A549 (cell line): ENCODE measurements around the gene SAPCD1. TPM values are rescaled to one million over a fixed set of nuclear protein-coding genes. Genes with fewer than 3 reads are reported as not detected.
"Not testable (repeated sequence)": the region's sequence is repeated elsewhere in the genome, so short reads cannot be mapped to it uniquely, and the experiment has no call there.

Experiments
- ATAC-seq, 2 experiments: fragments of 200-7000 bp in 1 of 2; fragments of >200 bp in 1 of 2; cut with Nextera tagmentation in 1 of 2; cut with Tn5 transposase in 1 of 2; 3 replicates each; pipeline versions ENCODE4 v1.8.0 to v1.9.1; 2018 to 2020; ENCODE audit warnings: mild to moderate bottlenecking in 1 of 2, moderate library complexity in 1 of 2
- CTCF ChIA-PET: fragments of 300-600 bp; sonication (Branson Sonifier 250); formaldehyde crosslinking; extraction: SDS; loops from one replicate; lab custom pipeline; 2021; ENCODE audit warnings: antibody characterized with exemption, inconsistent platforms; lab: Yijun Ruan, JAX
- POLR2A ChIA-PET: fragments of 350-600 bp; formaldehyde crosslinking; extraction: SDS; loops from one replicate; lab custom pipeline; 2021; ENCODE audit warnings: antibody characterized with exemption, inconsistent platforms; lab: Yijun Ruan, JAX
- DNase-seq, 2 experiments: peaks; one replicate each; pipeline versions ENCODE4 v3.0.0 to v3.0.0-alpha.2; 2011 to 2016; ENCODE audit warnings: low read depth in 1 of 2, low spot score in 1 of 2
- FAIRE-seq: peaks from 2 replicates; lab custom pipeline; 2011; peaks lifted over from hg19 to GRCh38; lab: Jason Lieb, UNC
- H3K27ac ChIP-seq, 2 experiments: fragments of >200 bp; sonication (Bioruptor Twin); formaldehyde crosslinking; 3 replicates each; pipeline ENCODE4 v1.5.1; 2016 to 2017
- H3K4me1 ChIP-seq: fragments of >200 bp; sonication (Bioruptor Twin); formaldehyde crosslinking; 3 replicates; pipeline ENCODE4 v1.6.1; 2016
- H3K4me2 ChIP-seq: fragments of >200 bp; sonication (Bioruptor Twin); formaldehyde crosslinking; 3 replicates; pipeline ENCODE4 v1.6.1; 2016
- H3K4me3 ChIP-seq: fragments of >200 bp; sonication (Bioruptor Twin); formaldehyde crosslinking; 3 replicates; pipeline ENCODE4 v1.5.1; 2016
- H3K9me3 ChIP-seq: fragments of >200 bp; sonication (Bioruptor Twin); formaldehyde crosslinking; 3 replicates; pipeline ENCODE4 v1.6.1; 2016
- CHD2 ChIP-seq: fragments of 150-350 bp; IDR thresholded peaks from 2 replicates; pipeline ENCODE4 v1.6.1; 2014; ENCODE audit warnings: low read length; ENCODE audit not compliant: partially characterized antibody
- CHD4 ChIP-seq: fragments of 200-600 bp; sonication (generic); IDR thresholded peaks from 2 replicates; pipeline ENCODE4 v1.6.1; 2016; ENCODE audit warnings: antibody characterized with exemption, mild to moderate bottlenecking, borderline replicate concordance
- FOSL2 ChIP-seq, 2 experiments: fragments of 450-650 bp in 1 of 2; fragments of >200 bp in 1 of 2; sonication (Bioruptor Twin) in 1 of 2; formaldehyde crosslinking; IDR thresholded peaks; 2 replicates each; pipeline versions ENCODE4 v1.5.0 to v1.6.1; 2016 to 2020; ENCODE audit warnings: mild to moderate bottlenecking in 1 of 2, moderate library complexity in 1 of 2
- HES2 ChIP-seq: fragments of >200 bp; sonication (Bioruptor Twin); formaldehyde crosslinking; IDR thresholded peaks from 2 replicates; pipeline ENCODE4 v1.6.1; 2016
- HEYL ChIP-seq: fragments of 250-450 bp; sonication (Bioruptor Pico); IDR thresholded peaks from 2 replicates; pipeline ENCODE4 v1.8.0; 2021; ENCODE audit warnings: mild to moderate bottlenecking, moderate library complexity
- HOXB5 ChIP-seq: fragments of 250-450 bp; sonication (Bioruptor Pico); IDR thresholded peaks from 2 replicates; pipeline ENCODE4 v1.5.0; 2020; ENCODE audit warnings: mild to moderate bottlenecking, moderate library complexity
- MYC ChIP-seq: IDR thresholded peaks from 2 replicates; pipeline ENCODE4 v1.6.1; 2012; ENCODE audit warnings: mild to moderate bottlenecking, inconsistent platforms, low read length, improper control_type of control experiment, borderline replicate concordance
- POLR2AphosphoS2 ChIP-seq: conservative IDR thresholded peaks from 2 replicates; pipeline ENCODE4 v1.6.1; 2012; ENCODE audit warnings: low read length, improper control_type of control experiment, inconsistent platforms
- RAD21 ChIP-seq, 2 experiments: fragments of >200 bp in 1 of 2; sonication (Bioruptor Twin) in 1 of 2; formaldehyde crosslinking in 1 of 2; IDR thresholded peaks in 1 of 2; conservative IDR thresholded peaks in 1 of 2; 2 replicates in 1 of 2; 3 replicates in 1 of 2; pipeline ENCODE4 v1.6.1; 2012 to 2018; ENCODE audit warnings: inconsistent platforms in 1 of 2
- RCOR1 ChIP-seq: fragments of 150-350 bp; IDR thresholded peaks from 2 replicates; pipeline ENCODE4 v1.6.1; 2014; ENCODE audit warnings: antibody characterized with exemption, low read length, low read depth
- RNF2 ChIP-seq: fragments of 200-600 bp; sonication (generic); IDR thresholded peaks from 2 replicates; pipeline ENCODE4 v1.6.1; 2016; ENCODE audit warnings: low read depth, mild to moderate bottlenecking, antibody characterized with exemption, moderate library complexity, borderline replicate concordance
- ZFP36 ChIP-seq: fragments of 450-650 bp; IDR thresholded peaks from 2 replicates; pipeline ENCODE4 v1.6.1; 2014; ENCODE audit warnings: borderline replicate concordance; ENCODE audit not compliant: partially characterized antibody
- ZSCAN20 ChIP-seq: fragments of 250-450 bp; sonication (Bioruptor Pico); IDR thresholded peaks from 2 replicates; pipeline ENCODE4 v1.8.0; 2022; ENCODE audit warnings: mild to moderate bottlenecking, moderate library complexity
- WGBS: methylation state at CpG from one replicate; pipeline ENCODE4 v1.1.6; 2017; ENCODE audit errors: missing lambda C conversion rate; 5-methylcytosine and 5-hydroxymethylcytosine counted together
- polyA plus RNA-seq, 4 experiments: library from polyadenylated mRNA; depleted of rRNA in 3 of 4; stranded (reverse); fragments of >200 nt; fragmentation: RNase III in 1 of 4; extraction: RNeasy Plus Mini Kit Qiagen cat#74134 plus additional on column Dnase treatment in 1 of 4; gene quantifications; 2 replicates in 3 of 4; 3 replicates in 1 of 4; pipeline ENCODE4 v1.2.3, GENCODE V29; 2011 to 2017
- TF ChIP-seq, protein P1 (sequence below): fragments of >200 bp; sonication (Bioruptor Twin); formaldehyde crosslinking; IDR thresholded peaks from 3 replicates; pipeline ENCODE4 v1.5.1; 2016
- TF ChIP-seq, protein P2 (sequence below): IDR thresholded peaks from 2 replicates; pipeline ENCODE4 v1.6.1; 2012
- TF ChIP-seq, protein P3 (sequence below): fragments of 250-450 bp; sonication (Bioruptor Pico); IDR thresholded peaks from 2 replicates; pipeline ENCODE4 v1.5.0; 2020; ENCODE audit warnings: low read depth, mild to moderate bottlenecking, moderate library complexity
- TF ChIP-seq, protein P4 (sequence below): fragments of 200-600 bp; sonication (generic); IDR thresholded peaks from 2 replicates; pipeline ENCODE4 v1.6.1; 2016; ENCODE audit warnings: antibody characterized with exemption, mild to moderate bottlenecking, moderate library complexity

Gene SAPCD1
- polyA plus RNA-seq, 2 of the 4 experiments (the other 2 are of a cell fraction): 5.8 to 6.9 TPM

DNA sequence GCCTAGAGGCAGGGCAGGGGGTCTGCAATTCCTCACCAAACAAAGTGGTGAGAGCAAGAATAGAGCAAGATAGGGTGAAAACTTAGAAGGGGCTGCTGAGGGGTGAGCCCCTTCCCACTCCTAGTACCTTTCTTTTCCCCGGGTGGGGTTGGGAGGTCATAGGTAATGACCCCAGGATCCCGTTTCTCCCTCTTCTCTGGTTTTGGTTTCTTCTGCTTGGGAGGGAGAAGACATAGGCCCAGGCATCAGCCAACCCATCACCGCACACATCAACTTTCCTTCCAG, 29.6 kb downstream of the SAPCD1 start:
- no peak for ATAC-seq
- H3K27ac ChIP-seq: no peak overlapping the region
- DNase-seq: no peak
- no peaks in the 10 kb centered on the region for H3K9me3 ChIP-seq
- TF ChIP-seq HEYL (no peak), RNF2 (no peak), CHD4 (no peak), HOXB5 (CRISPR knock-in tag) (no peak), HES2 (no peak), RCOR1 (no peak), RAD21 (conservative IDR thresholded peaks at IDR 0.05 in 1 of 2, IDR thresholded peaks at IDR 0.05 in 1 of 2) (no peak), ZSCAN20 (CRISPR knock-in tag) (no peak), FOSL2 (IDR thresholded peaks at IDR 0.05) (no peak), FOSL2 (CRISPR knock-in tag; IDR thresholded peaks at IDR 0.05) (no peak), ZFP36 (no peak)
- TF ChIP-seq, protein P1, sequence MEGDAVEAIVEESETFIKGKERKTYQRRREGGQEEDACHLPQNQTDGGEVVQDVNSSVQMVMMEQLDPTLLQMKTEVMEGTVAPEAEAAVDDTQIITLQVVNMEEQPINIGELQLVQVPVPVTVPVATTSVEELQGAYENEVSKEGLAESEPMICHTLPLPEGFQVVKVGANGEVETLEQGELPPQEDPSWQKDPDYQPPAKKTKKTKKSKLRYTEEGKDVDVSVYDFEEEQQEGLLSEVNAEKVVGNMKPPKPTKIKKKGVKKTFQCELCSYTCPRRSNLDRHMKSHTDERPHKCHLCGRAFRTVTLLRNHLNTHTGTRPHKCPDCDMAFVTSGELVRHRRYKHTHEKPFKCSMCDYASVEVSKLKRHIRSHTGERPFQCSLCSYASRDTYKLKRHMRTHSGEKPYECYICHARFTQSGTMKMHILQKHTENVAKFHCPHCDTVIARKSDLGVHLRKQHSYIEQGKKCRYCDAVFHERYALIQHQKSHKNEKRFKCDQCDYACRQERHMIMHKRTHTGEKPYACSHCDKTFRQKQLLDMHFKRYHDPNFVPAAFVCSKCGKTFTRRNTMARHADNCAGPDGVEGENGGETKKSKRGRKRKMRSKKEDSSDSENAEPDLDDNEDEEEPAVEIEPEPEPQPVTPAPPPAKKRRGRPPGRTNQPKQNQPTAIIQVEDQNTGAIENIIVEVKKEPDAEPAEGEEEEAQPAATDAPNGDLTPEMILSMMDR: no peak
- TF ChIP-seq, protein P2, sequence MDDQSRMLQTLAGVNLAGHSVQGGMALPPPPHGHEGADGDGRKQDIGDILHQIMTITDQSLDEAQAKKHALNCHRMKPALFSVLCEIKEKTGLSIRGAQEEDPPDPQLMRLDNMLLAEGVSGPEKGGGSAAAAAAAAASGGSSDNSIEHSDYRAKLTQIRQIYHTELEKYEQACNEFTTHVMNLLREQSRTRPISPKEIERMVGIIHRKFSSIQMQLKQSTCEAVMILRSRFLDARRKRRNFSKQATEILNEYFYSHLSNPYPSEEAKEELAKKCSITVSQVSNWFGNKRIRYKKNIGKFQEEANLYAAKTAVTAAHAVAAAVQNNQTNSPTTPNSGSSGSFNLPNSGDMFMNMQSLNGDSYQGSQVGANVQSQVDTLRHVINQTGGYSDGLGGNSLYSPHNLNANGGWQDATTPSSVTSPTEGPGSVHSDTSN: no peak
- TF ChIP-seq, protein P3, sequence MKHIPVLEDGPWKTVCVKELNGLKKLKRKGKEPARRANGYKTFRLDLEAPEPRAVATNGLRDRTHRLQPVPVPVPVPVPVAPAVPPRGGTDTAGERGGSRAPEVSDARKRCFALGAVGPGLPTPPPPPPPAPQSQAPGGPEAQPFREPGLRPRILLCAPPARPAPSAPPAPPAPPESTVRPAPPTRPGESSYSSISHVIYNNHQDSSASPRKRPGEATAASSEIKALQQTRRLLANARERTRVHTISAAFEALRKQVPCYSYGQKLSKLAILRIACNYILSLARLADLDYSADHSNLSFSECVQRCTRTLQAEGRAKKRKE (CRISPR knock-in tag): no peak
- no peak overlapping the region for H3K4me2 ChIP-seq
- peaks cover 23% of the 10 kb centered on the region; the same call in 2 of the 3 replicates for H3K4me1 ChIP-seq
- CTCF ChIA-PET: interaction anchor here (1.0 to 2.8 kb wide), 11 partner anchors 11 to 73 kb away, joined by 3 to 18 read pairs (median 7); partner anchors contain the start of genes CLIC1, DDAH2 and LSM2
- H3K4me3 ChIP-seq: no peak overlapping the region
- no peak for FAIRE-seq
- POLR2A ChIA-PET: interaction anchor here (1.4 to 1.9 kb wide), 3 partner anchors 23 to 53 kb away, joined by 3 to 8 read pairs (median 6); partner anchors contain the start of genes HSPA1A, HSPA1B and HSPA1L
- 87% methylated on average over 3 of the region's 3 CpGs for WGBS

GRCh38 chr6:31792761-31793171, 30.3 kb downstream of the SAPCD1 start:
- peak overlapping the region in 1 of 2 experiments; percentile 58; a peak in 3 of 6 replicates for H3K27ac ChIP-seq
- FAIRE-seq: no peak
- CTCF ChIA-PET: interaction anchor here (1.0 to 2.8 kb wide), 4 partner anchors 8 to 22 kb away, joined by 3 to 17 read pairs (median 6); partner anchors contain the start of gene LSM2
- ATAC-seq: no peak
- H3K9me3 ChIP-seq: no peaks in the 10 kb centered on the region
- TF ChIP-seq RNF2: no peak
- TF ChIP-seq CHD2: no peak
- TF ChIP-seq, protein P4, sequence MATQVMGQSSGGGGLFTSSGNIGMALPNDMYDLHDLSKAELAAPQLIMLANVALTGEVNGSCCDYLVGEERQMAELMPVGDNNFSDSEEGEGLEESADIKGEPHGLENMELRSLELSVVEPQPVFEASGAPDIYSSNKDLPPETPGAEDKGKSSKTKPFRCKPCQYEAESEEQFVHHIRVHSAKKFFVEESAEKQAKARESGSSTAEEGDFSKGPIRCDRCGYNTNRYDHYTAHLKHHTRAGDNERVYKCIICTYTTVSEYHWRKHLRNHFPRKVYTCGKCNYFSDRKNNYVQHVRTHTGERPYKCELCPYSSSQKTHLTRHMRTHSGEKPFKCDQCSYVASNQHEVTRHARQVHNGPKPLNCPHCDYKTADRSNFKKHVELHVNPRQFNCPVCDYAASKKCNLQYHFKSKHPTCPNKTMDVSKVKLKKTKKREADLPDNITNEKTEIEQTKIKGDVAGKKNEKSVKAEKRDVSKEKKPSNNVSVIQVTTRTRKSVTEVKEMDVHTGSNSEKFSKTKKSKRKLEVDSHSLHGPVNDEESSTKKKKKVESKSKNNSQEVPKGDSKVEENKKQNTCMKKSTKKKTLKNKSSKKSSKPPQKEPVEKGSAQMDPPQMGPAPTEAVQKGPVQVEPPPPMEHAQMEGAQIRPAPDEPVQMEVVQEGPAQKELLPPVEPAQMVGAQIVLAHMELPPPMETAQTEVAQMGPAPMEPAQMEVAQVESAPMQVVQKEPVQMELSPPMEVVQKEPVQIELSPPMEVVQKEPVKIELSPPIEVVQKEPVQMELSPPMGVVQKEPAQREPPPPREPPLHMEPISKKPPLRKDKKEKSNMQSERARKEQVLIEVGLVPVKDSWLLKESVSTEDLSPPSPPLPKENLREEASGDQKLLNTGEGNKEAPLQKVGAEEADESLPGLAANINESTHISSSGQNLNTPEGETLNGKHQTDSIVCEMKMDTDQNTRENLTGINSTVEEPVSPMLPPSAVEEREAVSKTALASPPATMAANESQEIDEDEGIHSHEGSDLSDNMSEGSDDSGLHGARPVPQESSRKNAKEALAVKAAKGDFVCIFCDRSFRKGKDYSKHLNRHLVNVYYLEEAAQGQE: no peak
- no peak for TF ChIP-seq POLR2AphosphoS2
- no peak for TF ChIP-seq FOSL2 (IDR thresholded peaks at IDR 0.05)
- TF ChIP-seq FOSL2 (CRISPR knock-in tag; IDR thresholded peaks at IDR 0.05): 0 out of 2 replicates have a peak, but pooled peaks have one; percentile 5
- TF ChIP-seq MYC: no peak
- DNase-seq: peak in 1 of 2 experiments; percentile 27
- H3K4me3 ChIP-seq: no peak overlapping the region
- H3K4me1 ChIP-seq: peaks cover 23% of the 10 kb centered on the region; the same call in 2 of the 3 replicates
- WGBS: 82% methylated on average over 8 of the region's 12 CpGs
- H3K4me2 ChIP-seq: no peak overlapping the region
- POLR2A ChIA-PET: interaction anchor here (1.6 to 1.9 kb wide), 2 partner anchors 23 to 54 kb away, joined by 3 to 8 read pairs; partner anchors contain the start of genes HSPA1A and HSPA1L

DNA sequence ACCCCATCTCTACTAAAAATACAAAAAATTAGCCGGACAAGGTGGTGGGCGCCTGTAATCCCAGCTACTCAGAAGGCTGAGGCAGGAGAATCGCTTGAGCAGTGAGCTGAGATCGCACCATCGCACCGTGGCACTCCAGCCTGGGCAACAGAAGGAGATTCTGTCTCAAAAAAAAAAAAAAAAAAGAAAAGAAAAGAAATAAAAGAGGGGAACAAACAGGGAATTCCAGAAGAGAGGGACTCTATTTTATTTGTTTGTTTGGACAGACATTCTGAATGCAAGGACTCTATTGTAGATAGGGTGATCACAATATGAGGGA, 31.4 kb downstream of the SAPCD1 start:
- not testable (repeated sequence) for DNase-seq, FAIRE-seq, H3K9me3 ChIP-seq, ATAC-seq
- H3K4me2 ChIP-seq: peak overlapping the region; percentile 95
- H3K4me1 ChIP-seq: peaks cover 23% of the 10 kb centered on the region; the same call in 2 of the 3 replicates
- ChIA-PET POLR2A (interaction anchor here (0.7 kb wide), 1 partner anchor 66 kb away, joined by 5 read pairs; no protein-coding TSS in a partner anchor), CTCF (interaction anchor here (0.6 kb wide), 1 partner anchor 70 kb away, joined by 3 read pairs; no protein-coding TSS in a partner anchor)
- WGBS: 89% methylated on average over 6 of the region's 6 CpGs
- H3K4me3 ChIP-seq: peak overlapping the region; percentile 97; the same call in 2 of the 3 replicates
- peak overlapping the region; percentile 94 to 97; a peak in 5 of 6 replicates for H3K27ac ChIP-seq
